Iris pigment epithelial cell (primary cell): Measurements from ENCODE around the gene SNX27.
A peak's percentile ranks its signal among the peaks of the same experiment; 100 is the strongest.

Source experiments
- DNase-seq: peaks from one replicate; pipeline ENCODE4 v3.0.0-alpha.2; 2011; ENCODE audit warnings: low read depth

SNX27 gene

GRCh38 chr1:151705753-151706463 lies 94.1 kb downstream of the SNX27 start:
- DNase-seq = no peak

GRCh38 chr1:151706464-151707415 lies 94.9 kb downstream of the SNX27 start:
- no peak for DNase-seq

- no peak for DNase-seq
Measured at GRCh38 chr1:151707541-151708065, 95.8 kb downstream of the SNX27 start.

DNA sequence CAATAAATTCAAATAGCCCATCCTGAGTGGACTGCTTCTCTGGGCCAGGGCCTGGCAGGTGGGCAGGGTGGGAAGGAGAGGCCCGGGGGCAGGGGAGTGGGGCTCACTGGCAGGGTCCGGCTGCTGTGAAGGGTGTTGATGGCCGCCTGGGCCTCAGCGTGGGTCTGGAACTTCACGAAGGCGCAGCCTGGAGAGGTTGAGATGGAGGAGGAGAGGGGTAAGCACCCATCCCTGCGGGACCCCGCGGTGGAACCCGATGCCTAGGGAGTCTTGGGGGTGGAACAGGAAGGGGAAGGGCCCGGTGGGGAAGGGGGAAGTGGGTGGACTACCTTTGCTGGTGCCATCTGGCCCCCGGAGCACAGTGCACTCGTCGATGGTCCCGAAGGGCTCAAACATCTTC lies 97.0 kb downstream of the SNX27 start:
- DNase-seq = no peak

DNA sequence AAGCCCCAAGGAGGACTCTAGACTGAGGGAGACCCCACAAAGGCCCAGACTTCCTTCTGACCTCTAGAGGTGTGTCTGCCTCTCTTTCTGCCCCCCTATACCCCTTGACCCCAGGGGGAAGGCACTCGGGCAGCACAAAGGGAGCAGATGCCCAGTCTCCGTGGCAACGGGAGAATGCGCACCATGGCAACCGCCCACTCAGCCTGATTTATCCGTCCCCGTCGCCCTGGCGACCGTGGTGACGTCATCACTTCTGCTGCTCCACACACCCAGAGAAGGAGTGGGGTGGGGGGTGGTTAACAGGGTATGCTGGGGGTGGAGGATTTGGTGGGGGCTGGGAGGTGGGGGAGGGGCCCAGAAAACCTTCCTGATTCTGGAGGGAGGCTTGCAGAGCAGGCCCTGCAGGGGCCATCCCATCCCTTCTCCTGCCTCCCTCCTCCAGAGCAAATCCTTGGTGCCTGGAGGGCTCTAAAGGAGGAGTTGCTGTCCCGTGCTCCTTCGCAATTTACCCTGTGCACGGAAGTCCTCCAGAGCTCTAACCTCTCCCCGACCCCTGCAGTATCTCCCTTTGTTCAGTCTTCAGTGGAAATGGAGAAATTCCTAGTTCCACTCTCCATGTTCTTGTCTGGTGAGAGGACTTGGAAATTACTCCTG lies 98.5 kb downstream of the SNX27 start:
- DNase-seq = peak; percentile 52

- DNase-seq = no peak
Measured at GRCh38 chr1:151711044-151711800, 99.4 kb downstream of the SNX27 start.

GRCh38 chr1:151711951-151712350 lies 100.1 kb downstream of the SNX27 start:
- DNase-seq = no peak

GRCh38 chr1:151713044-151713443 lies 101.2 kb downstream of the SNX27 start:
- no peak for DNase-seq

DNA sequence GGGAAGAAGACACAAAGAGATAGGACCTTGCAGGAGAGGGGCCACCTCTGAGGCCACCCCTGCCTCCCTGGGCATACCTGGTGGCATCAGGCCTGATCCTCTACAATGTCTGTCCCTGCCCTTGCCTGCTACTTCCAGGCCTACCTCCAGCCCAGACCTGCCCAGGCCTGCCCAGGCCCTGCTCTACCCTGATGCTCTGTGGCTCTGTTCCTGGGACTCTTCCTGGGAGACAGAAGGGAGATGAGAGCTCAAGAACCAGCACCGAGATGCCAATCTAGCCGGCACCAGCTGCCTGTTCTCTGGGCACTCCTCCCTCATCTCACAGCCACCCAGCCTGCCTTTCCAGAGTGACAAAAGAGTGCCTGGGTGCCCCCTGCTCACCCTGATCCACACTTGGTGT lies 102.0 kb downstream of the SNX27 start:
- DNase-seq = no peak

DNA sequence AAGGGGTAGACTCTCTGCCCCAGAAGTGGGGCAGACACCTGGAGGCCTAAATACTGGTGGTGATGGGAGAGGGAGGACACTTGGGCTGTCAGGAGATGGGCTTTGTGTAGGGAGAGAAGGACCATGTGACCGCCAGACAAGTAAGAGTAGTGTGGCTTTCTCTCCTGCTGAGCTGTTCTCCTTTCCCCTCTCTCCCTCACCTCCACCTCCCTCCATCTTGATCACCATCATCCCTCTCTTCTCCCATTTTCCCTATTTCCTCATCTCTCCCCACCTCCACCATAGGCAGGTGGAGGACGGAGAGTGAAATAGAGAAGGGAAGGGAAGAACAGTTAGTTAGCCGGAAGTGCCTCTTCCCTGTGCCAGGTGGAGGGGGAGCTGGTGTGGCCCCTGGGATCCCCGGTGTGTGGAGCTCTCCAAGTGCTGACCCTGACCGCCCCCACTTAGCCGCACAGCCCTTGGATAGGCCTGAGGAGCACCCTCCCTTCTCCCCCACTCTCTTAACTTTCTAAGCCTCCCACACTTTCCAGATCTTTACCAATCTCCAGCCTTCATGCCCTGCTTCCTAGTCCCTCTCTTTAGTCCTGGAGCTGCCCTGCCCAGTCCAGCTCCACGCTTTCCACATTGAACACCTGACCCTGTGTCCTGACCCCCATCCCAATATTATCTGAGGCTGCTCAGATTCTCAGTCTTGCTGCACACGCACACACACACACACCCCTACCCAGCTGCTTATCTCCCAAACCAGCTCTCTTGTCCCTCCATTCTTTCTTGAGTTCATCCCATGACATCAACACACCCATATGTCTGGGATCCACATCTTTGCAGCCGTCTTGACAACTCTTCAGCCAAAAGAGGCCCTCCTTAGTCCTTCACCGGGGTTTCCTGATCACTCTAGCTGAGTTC lies 103.2 kb downstream of the SNX27 start:
- DNase-seq = no peak

DNA sequence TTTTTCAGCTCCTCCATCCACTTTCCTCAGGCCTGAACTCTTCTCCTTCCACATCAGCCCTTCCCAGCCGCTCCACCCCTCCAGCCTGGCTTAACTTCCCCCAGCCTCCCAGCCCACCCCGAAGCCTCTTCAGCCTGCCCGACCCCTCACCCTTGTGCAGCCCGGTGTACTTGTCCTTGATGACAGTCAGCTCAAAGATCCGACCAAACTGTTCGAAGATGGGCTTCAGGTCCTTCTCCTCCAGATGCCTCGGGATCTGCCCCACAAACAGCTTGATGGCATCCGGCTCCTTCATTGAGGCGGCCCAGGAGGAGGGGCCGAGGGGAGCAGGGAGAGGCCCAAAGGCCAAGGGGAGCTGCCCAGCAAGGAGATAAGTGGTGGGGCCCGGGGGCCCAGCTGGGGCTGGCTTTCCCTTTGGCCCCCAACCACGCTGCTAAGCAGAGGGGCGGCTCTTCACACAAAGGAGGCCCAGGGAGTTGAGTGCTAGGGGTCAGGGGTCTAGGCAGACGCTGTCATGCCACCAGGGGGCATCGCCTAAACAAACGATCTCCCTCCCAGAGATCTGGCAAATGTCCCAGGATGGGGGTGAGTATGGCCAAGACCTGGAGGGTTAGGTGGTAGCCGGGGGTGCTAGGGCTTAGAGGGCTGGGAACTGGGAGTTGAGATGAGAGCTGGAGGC lies 104.0 kb downstream of the SNX27 start:
- DNase-seq = no peak

- DNase-seq = no peak
Measured at GRCh38 chr1:151716405-151716762, 104.5 kb downstream of the SNX27 start.

DNA sequence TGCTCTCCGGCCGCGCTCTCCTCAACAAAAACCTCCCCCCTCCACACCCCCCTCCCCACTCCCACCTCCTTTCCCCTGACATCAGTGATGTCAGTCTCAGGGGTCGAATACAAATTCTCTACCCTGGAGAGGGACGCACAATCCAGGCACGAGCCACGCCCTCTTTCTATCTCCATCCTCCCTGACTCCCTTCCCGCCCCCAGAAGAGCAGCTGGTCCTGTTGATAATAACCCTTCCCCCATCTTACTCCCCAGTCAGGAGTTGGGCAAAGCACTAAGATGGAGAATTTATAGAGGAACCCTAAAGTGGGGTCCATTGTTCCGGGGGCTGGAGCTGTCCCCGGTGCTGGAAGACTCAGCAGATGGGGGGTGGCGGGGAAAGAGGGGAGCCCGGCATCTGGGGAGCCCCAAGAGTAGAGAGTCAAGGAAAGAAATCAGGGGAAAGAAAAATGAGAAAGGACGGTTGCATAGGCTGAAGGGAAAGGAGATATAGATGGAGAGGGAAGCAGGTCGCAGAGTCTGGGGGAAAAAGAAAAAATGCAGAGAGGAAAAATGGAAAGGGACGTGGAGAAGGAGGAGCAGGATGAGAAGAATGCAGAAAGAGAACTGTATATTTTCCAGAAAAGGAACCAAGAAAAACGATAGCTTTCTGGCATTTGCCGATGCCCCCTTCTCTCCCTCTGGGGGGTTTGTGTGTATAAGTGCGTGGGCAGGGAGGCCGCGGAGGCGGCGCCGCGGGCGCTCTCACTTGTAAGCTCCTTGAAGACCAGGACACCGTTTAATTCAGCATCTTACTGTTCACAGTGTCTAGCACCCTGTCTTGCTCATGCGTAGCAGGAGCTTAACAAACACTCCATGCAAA lies 105.2 kb downstream of the SNX27 start, which contains the start of gene CELF3:
CELF3 (minus strand) TSS at position 33 of the 861 bp plus-strand sequence. CDS start 783 bp downstream, outside the sequence.
- DNase-seq = no peak

DNA sequence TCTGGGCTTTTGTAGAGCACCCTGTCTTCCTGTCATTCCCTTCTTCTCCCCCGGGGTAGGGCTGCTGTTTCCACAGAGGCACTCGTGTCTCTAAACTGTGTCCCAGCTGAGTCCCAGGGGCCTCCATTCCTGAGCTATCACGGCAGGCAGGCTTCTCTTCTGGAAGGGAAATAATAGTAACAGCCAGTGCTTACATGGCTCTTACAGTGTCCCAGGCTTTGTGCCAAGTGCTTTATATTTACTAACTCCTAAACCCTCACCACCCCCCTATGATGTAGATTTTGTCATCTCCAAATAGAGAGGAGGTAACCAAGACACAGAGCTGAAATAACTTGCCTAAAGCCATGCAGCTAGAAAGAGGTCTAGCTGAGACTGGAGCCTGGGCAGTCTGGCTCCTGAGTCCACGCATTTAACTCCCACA lies 106.2 kb downstream of the SNX27 start:
- no peak for DNase-seq

DNA sequence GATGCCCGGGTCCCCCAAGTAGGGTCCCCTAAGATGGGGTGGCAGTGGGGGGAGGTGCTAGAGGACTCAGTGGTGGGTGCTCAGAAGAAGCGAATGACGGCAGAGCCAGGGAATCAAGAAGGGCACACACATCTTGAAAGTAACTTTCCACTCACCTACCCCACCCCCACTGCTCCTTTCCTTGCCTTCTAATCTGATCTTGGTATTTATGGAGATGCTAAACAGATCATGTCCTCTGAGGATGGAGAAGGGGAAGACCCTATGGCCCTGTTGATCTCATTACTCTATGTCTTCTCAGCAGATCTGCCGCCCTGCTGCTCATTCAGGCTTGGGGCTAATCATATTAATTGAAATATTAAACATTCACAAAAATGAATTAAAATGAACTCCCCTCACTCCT lies 106.8 kb downstream of the SNX27 start:
- DNase-seq = no peak

DNA sequence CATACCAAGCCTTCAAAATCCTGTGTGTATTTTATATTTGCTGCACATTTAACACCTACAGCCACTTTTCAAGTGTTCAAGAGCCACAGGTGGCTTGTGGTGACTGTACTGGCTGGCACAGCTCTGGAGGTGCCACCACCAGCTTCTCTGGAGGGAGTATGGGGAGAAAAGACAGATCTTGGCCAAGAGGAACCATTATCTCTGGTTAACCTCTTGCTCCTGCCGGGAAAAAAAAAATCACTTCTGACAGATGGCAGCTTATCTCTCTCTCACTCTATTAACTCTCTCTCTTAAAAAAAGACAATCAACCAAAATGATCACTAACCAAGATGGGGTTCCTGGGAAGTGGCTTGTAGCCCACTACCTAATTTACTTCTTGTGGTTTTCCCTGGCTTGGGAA lies 108.3 kb downstream of the SNX27 start:
- DNase-seq = no peak

- DNase-seq = peak; percentile 42
Measured at GRCh38 chr1:151720554-151720953, 108.7 kb downstream of the SNX27 start.

DNA sequence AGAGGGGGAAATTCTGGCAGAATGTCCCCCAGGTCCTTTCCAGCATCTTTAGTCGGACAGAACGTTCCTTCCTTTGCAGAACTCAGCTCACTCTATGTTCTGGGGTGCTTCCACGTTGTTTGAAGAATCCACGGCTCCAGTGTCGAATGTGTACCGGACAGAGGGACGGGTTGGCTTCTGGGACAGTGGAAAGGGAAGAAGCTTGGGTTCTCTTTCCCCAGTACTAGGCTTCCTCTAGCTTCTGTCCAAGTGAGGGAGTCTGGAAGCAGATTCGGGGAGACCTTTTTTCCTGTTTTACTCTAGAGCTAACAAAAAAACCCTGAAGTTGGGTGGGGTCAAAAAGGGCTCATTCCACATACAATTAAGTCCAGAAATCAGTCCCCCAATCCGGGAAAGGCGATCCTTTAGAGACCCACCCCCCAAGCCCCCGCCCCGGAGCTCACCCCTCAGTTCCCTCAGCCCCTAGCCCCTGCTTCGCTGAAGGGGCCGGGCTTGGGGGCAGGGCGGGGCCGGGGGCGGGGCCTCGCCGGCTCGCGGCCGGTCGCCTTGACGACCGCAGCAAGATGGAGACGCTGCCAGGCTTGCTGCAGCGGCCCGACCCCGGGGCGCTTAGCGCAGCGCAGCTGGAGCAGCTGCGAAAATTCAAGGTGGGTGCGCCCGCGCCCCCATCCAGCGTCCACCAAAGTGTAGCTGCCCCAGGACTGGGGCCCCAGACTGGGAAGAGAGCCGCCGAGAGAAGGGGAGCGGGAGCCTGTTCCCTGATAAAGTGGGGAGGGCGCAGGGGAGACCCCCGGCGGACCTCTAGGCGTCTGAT lies 109.3 kb downstream of the SNX27 start, which contains the start of gene RIIAD1:
RIIAD1 (plus strand) TSS at position 549 of the 814 bp plus-strand sequence; CDS start at position 564, 15 bp downstream.
- DNase-seq = peak; percentile 21
